ENCODE data around the gene TARS1.
"Not testable (repeated sequence)": the region's sequence is repeated elsewhere in the genome, so short reads cannot be mapped to it uniquely, and the experiment has no call there.

The TARS1 gene

DNA sequence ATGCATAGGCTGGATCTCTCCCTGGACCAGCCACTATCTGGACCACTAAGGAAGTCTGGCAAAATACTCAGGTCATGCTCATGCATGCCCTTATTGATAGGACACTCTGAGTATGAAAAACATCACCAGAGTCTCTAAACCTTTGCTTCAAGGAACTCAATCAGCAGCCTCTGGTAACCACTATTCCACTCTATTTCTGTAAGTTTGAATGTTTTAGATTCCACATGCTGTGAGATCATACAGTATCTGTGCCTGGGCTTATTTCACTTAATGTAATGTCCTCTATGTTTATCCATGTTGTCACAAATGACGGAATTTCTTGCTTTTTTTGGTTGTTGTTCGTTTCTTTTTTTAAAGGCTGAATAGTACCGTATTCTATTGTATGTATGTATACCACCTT, 68.3 kb downstream of the TARS1 start:
- no peak overlapping the region for H3K4me3 ChIP-seq (replicated peaks in 1 of 2; ENCODE audit: low read depth in 2 of 2, low read length in 2 of 2)
- TF ChIP-seq, protein P1, sequence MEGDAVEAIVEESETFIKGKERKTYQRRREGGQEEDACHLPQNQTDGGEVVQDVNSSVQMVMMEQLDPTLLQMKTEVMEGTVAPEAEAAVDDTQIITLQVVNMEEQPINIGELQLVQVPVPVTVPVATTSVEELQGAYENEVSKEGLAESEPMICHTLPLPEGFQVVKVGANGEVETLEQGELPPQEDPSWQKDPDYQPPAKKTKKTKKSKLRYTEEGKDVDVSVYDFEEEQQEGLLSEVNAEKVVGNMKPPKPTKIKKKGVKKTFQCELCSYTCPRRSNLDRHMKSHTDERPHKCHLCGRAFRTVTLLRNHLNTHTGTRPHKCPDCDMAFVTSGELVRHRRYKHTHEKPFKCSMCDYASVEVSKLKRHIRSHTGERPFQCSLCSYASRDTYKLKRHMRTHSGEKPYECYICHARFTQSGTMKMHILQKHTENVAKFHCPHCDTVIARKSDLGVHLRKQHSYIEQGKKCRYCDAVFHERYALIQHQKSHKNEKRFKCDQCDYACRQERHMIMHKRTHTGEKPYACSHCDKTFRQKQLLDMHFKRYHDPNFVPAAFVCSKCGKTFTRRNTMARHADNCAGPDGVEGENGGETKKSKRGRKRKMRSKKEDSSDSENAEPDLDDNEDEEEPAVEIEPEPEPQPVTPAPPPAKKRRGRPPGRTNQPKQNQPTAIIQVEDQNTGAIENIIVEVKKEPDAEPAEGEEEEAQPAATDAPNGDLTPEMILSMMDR (IDR thresholded peaks at IDR 0.05; ENCODE audit: low read depth, low read length), result no peak
- DNase-seq (ENCODE audit: low read depth in 2 of 2), result peak in 1 of 2 donors; percentile 16

DNA sequence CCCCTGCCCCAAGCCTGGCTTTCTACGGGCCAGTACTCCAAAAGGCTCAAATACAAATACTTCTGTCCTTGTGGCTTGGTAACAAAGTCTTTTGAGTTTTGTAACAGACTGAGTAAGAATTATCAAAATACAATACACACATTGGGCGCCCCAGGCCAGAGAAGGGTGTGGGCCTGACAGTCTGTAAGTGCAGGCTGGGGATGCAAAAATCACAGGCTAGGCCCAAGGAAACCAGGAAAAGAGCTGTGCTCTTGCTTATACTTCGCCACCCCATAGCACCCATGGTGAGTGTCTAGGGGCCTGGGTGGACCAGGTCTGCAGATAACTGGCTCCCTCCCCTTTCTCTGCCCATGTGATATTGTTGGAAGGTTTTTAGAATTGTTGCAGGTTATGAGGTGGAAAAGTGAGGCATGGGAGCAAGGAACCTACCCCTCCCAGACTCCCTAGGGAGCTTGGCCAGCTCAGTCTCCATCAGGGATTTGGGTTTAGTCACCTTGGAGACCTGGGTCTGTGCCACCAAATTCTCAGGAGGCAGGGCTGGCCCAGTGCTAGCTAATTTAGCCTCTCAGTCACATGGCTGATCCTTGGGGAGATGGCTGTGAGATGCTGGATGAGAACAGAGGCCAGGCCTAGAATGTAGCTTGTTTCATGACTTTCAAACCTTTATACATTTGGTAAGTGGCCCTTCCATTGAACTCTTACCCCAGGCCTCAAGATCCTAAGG, 72.9 kb downstream of the TARS1 start:
- peak; percentile 18 to 85 for DNase-seq (ENCODE audit: low read depth in 2 of 2)
- TF ChIP-seq, protein P1 (IDR thresholded peaks at IDR 0.05; ENCODE audit: low read depth, low read length), result no peak
- no peak overlapping the region for H3K4me3 ChIP-seq (replicated peaks in 1 of 2; ENCODE audit: low read depth in 2 of 2, low read length in 2 of 2)

DNA sequence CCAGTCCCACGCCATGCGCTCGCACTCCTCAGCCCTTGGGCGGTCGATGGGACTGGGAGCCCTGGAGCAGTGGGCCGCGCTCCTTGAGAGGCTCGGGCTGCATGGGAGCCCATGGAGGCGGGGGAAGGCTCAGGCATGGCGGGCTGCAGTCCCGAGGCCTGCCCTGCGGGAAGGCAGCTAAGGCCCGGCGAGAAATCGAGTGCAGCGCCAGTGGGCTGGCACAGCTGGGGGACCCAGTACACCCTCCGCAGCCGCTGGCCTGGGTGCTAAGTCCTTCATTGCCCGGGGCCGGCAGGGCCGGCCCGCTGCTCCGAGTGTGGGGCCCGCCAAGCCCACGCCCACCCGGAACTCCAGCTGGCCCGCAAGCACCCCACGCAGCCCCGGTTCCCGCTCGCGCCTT, 74.6 kb downstream of the TARS1 start:
- DNase-seq (ENCODE audit: low read depth in 2 of 2); H3K4me3 ChIP-seq (replicated peaks in 1 of 2; ENCODE audit: low read depth in 2 of 2, low read length in 2 of 2): not testable (repeated sequence)

DNA sequence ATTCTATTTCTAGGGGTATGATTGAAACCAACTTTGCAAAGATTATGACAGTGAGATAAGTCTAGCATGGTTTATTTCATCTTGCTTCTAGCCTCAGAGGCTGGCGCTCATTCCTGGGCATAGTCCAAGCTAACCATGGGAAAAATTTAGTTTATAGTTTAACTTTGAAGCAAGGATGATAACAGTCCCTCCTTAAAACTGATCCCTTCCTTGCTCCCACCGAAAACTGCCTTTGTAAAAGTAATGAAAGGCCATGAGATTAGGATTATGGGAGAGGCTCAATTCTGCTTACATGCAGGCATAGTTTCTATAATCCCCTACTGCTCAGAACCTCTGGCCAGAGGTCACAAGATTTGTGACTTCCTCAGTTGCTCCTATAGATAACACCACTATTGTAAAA, 75.7 kb downstream of the TARS1 start:
- no peak overlapping the region for H3K4me3 ChIP-seq (replicated peaks in 1 of 2; ENCODE audit: low read depth in 2 of 2, low read length in 2 of 2)
- TF ChIP-seq, protein P1 (IDR thresholded peaks at IDR 0.05; ENCODE audit: low read depth, low read length), result no peak
- DNase-seq (ENCODE audit: low read depth in 2 of 2), result no peak

Data from cardiac fibroblast (primary cell).